KBM-7 (cell line): ENCODE results near the gene PRELID1.

Source experiments
- DNase-seq: peaks from one replicate; pipeline ENCODE4 v3.0.0-alpha.2; 2015
- in situ Hi-C: fragments of 300-500 bp; cut with MboI; formaldehyde crosslinking; loops from 2 replicates; pipeline ENCODE4 v1.14.3; 2020; ENCODE audit warnings: low sequenced_read_pairs, low pct_unique_long_range_greater_than_20kb, mixed read lengths

The PRELID1 gene

DNA sequence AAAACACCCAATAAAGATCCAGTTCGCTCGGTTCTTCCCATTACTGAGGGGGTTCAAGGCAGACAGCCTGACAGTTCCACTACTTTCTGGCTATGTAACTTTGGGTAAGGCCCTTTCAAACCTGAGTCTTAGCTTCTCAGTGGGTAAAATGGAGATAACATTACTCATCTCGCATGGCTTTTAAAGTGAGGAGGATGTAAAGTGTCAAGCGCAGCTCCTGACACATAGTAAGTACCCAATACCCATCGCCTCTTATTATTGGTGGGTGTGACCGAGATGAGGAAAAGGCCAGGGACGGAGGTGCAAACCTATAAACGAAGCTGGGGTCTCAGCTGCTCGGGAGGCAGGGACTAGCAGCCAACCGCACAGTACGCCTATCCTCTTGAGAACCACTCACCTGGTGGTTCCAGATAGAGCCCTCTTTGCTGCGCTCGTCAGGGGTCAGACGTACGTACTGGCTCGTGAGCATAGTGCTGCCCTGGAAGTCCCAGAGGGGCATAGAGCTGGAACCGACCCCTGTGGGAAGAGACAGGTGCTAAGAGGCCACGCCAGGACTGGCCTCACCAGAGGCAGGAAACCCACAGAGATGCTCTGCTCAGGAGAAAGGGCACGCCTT, 47.3 kb downstream of the PRELID1 start:
- DNase-seq = no peak
- in situ Hi-C loops = no loop called here

DNA sequence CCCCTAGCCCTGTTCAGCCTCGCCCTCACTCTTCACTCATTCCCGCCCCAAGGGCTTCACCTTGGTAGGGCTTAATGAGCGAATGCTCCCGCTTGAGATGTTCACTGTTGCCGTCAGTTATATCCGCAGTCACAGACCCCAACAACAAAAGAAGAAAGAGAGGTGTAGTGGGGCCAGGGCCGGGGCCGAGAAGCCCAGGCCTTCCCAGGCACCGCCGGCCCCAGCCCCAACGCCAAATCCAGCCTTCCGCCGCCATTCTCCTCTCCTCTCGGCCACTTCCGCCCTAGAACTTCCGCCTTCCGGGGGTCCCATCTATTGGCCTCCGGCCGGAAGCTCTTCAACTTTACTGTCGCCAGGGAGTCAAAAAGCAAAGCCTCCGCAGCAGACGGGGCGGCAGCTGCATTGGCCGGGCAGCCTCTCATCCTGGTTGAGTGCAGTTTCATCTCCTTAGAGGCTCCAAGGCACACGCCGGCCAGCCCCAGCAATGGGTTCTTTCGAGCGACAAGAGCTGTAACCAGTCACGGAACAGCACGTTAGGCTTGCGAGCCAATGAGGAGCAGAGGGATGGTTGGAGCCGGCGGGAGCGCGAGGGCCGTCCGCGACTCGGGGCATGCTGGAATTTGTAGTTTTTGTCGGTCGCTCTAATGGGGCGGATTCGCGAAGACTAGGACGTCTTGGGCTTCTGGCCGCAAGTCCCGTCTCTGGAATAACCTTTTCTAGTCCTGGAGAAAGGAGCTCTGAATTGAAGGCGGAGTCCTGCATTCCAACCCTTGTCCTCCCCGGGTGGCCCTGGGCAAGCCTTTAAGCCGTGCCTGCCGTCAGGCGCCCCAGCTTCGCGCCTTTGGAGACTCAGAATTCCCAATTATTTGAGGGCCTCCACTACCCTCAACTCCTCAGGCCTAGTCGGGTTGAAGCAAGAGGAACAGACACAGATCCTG, 48.1 kb downstream of the PRELID1 start, which contains the start of gene LMAN2:
Gene LMAN2, minus strand, starts transcription at position 277 of the 938 bp plus-strand sequence. Its CDS starts 21 bp downstream, at position 256.
- in situ Hi-C loops = no loop called here
- DNase-seq = peak; percentile 97

DNA sequence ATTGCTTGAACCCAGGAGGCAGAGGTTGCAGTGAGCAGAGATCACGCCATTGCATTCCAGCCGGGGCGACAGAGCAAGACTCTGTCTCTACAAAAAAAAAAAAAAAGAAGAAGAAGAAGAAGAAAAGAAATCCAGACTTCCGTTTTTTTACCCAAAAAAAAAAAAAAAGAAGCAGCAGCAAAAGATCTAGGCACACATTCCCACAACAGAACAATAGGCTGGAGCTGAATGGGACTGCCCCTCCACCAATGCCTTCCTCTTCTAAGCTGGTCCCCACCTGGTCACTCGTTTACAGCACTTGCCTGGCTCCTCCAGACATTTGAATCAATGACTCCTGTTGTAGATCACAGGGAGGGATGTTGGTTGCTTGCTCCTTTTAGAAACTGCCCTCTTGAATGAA, 49.5 kb downstream of the PRELID1 start:
- in situ Hi-C loops = no loop called here
- DNase-seq = peak; percentile 83

DNA sequence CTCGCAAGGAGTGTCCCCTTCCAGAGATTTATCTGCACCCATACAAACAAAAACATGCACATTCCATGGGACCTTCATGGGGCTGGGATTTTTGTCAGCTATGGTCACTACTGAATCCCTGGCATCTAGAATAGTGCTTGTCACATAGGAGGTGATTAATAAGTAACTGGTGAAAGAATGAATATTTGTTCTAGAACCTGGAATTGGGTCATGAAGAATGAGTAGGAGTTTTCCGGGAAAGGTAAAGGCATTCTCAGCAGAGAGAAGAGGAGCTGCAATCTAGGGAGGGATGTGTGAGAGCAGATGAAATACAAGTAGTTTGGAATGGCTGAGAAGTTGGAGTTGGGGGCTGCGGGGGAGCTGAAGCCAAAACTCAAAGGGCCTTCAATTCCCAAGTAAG, 50.7 kb downstream of the PRELID1 start:
- no peak for DNase-seq
- in situ Hi-C loops = no loop called here

DNA sequence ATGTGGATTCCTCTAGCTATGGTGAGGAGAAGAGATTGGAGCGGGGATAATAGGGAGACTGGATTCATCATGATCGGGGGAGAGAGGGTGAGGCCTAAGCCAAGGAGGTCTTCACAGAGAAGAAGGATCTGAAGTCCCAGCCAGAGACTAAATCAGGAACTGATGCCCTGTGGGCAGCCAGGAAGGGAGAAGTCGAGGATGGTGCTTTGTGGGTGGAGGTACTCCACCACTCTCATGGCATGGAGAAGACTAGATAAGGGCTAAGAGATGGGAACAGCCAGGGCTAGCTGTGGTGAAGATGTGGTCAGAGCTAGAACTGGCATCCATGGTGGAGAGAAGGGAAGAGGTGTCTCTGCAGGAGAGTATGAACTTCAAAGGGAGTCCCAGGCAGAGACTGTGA, 51.1 kb downstream of the PRELID1 start:
- in situ Hi-C loops = no loop called here
- DNase-seq = no peak

DNA sequence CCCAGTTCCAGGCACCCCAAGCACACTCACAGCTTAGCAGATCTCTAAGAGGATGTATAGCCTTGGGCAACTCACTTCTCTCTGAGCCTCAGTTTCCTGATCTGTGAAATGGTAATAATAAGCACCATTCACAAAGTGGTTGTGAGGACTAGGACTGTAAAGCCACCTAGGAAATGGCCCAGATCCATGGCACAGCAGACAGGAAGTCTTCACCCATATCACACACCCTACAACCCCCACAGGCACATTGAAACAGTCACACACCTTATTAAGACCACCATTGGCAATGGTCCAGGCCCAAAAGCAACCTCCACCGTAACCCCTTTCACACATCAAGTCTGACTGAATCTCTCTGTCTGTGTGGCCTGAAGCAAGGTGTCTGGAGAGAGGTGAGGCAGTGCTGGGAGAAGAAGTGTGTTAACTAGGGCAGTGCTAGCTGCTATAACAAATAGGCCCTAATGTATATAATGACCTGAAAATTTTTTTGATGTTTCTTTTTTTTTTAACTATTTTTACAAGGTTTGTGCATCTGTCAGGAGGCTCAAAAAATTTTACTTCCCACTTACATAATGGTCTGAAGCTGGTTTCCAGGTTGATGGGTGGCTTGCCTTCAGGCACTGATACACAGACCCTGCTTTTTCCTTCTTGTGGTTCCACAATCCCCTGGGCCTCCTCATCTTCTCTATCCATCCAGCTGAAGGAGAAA, 51.7 kb downstream of the PRELID1 start:
- in situ Hi-C loops = no loop called here
- no peak for DNase-seq

DNA sequence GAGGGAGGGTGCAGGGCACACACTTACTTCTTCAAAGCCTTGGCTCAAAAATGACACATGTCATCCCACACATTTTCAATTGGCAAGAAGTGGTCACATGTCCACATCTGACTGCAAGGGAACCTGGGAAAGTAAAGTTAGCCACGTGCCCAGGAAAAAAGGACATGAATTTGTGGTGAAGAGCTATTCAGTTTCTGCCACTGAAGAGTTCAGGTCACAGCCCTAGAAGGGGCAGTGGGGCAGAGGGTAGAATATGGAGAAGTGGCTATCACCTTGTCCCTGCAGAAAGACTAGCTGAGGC, 52.2 kb downstream of the PRELID1 start:
- in situ Hi-C loops = no loop called here
- peak; percentile 44 for DNase-seq
